Left lung (tissue), 10 donors: ENCODE results near the gene ETDC. TPM values are rescaled to one million over a fixed set of nuclear protein-coding genes. Genes with fewer than 3 reads are reported as not detected.
"Not testable (repeated sequence)": the region's sequence is repeated elsewhere in the genome, so short reads cannot be mapped to it uniquely, and the experiment has no call there.

ENCODE experiments used
- ATAC-seq: fragments of 200-7000 bp; cut with Tn5 transposase; one replicate; pipeline ENCODE4 v1.9.1; 2020; ENCODE audit warnings: moderate library complexity
- DNase-seq, 4 donors: peaks; one replicate each; pipeline ENCODE4 v3.0.0-alpha.2; 2013 to 2020
- H3K27ac ChIP-seq, 2 donors: fragments of 200-600 bp; sonication (generic) in 1 of 2; one replicate each; pipeline versions ENCODE4 v1.5.0 to v1.8.0; 2020 to 2021
- H3K27me3 ChIP-seq, 2 donors: fragments of 200-600 bp; sonication (generic) in 1 of 2; one replicate each; pipeline versions ENCODE4 v1.5.0 to v1.8.0; 2020 to 2021
- H3K36me3 ChIP-seq, 2 donors: fragments of 200-600 bp; sonication (generic) in 1 of 2; one replicate each; pipeline versions ENCODE4 v1.5.0 to v1.8.0; 2020 to 2021
- H3K4me1 ChIP-seq, 2 donors: fragments of 200-600 bp; one replicate each; pipeline ENCODE4 v1.8.0; 2021
- H3K4me3 ChIP-seq, 2 donors: fragments of 200-600 bp; sonication (generic) in 1 of 2; one replicate each; pipeline versions ENCODE4 v1.5.0 to v1.8.0; 2020 to 2021; ENCODE audit warnings: mild to moderate bottlenecking in 1 of 2
- H3K9me3 ChIP-seq, 2 donors: fragments of 200-600 bp; sonication (generic) in 1 of 2; one replicate each; pipeline versions ENCODE4 v1.5.0 to v1.8.0; 2020 to 2021
- CTCF ChIP-seq, 2 donors: fragments of 200-600 bp; sonication (generic) in 1 of 2; IDR thresholded peaks; one replicate each; pipeline versions ENCODE4 v1.5.0 to v1.8.0; 2021; ENCODE audit warnings: antibody characterized with exemption in 2 of 2
- intact Hi-C, 2 donors: fragments of 100-400 bp; cut with DNase I; formaldehyde crosslinking; loops; one replicate each; pipeline versions ENCODE4 v1.11.2 to v1.14.2; 2022
- polyA plus RNA-seq, 6 donors: library from polyadenylated mRNA; unstranded; fragments of 120-200 nt; gene quantifications; one replicate each; pipeline ENCODE4 v1.2.1, GENCODE V29; 2013; ENCODE audit not compliant: insufficient read length in 6 of 6
- total RNA-seq, 2 donors: library from RNA; stranded (reverse); fragmentation: NEBNext Ultra II Directional; extraction: Animal tissue kit (Norgen Biotek cat#: 25700); gene quantifications; one replicate each; pipeline ENCODE4 v1.2.1, GENCODE V29; 2021
- donor health status: DM: no; HTN: yes; CAD: no.
- donor health status: DM: no; HTN: no; CAD: no.

The ETDC gene
- total and polyA plus RNA-seq, 8 donors = 1.2 to 1.7 (median 1.3) TPM; not detected in 4

GRCh38 chrX:135304741-135305140, 4.5 kb upstream of the ETDC start:
- no peaks in the 10 kb centered on the region for H3K27me3 ChIP-seq
- no peaks in the 10 kb centered on the region for H3K4me1 ChIP-seq
- ATAC-seq (no peak), DNase-seq (no peak)
- H3K27ac ChIP-seq = no peak overlapping the region
- H3K9me3 ChIP-seq = no peaks in the 10 kb centered on the region
- intact Hi-C loops = no loop called here
- TF ChIP-seq CTCF (IDR thresholded peaks at IDR 0.05) = no peak
- H3K36me3 ChIP-seq = no peaks in the 10 kb centered on the region
- no peak overlapping the region for H3K4me3 ChIP-seq

GRCh38 chrX:135307171-135307570, 2.1 kb upstream of the ETDC start:
- Histone ChIP-seq H3K27me3 (no peaks in the 10 kb centered on the region), H3K27ac (peak overlapping the region in 1 of 2 donors; percentile 23), H3K9me3 (no peaks in the 10 kb centered on the region), H3K36me3 (no peaks in the 10 kb centered on the region), H3K4me1 (no peaks in the 10 kb centered on the region), H3K4me3 (no peak overlapping the region)
- TF ChIP-seq CTCF (IDR thresholded peaks at IDR 0.05) = no peak
- DNase-seq = no peak
- no peak for ATAC-seq
- intact Hi-C loops = no loop called here

- Histone ChIP-seq H3K4me1 (no peaks in the 10 kb centered on the region), H3K27ac (no peak overlapping the region), H3K9me3 (no peaks in the 10 kb centered on the region), H3K36me3 (no peaks in the 10 kb centered on the region), H3K4me3 (no peak overlapping the region), H3K27me3 (no peaks in the 10 kb centered on the region)
- intact Hi-C loops = no loop called here
- no peak for TF ChIP-seq CTCF (IDR thresholded peaks at IDR 0.05)
- DNase-seq (no peak), ATAC-seq (no peak)
Measured at GRCh38 chrX:135308345-135308855, 880 bp upstream of the ETDC start.

- DNase-seq (no peak), ATAC-seq (no peak)
- Histone ChIP-seq H3K27ac (no peak overlapping the region), H3K36me3 (no peaks in the 10 kb centered on the region), H3K4me1 (no peaks in the 10 kb centered on the region), H3K27me3 (no peaks in the 10 kb centered on the region), H3K4me3 (no peak overlapping the region), H3K9me3 (no peaks in the 10 kb centered on the region)
- intact Hi-C loops = no loop called here
- TF ChIP-seq CTCF (IDR thresholded peaks at IDR 0.05) = no peak
Measured at GRCh38 chrX:135315864-135316263, 6.6 kb downstream of the ETDC start.

GRCh38 chrX:135324463-135324862, 15.2 kb downstream of the ETDC start:
- TF ChIP-seq CTCF (IDR thresholded peaks at IDR 0.05) = no peak
- intact Hi-C loops = no loop called here
- H3K27me3 ChIP-seq = no peaks in the 10 kb centered on the region
- H3K9me3 ChIP-seq = peaks cover 0 to 6% of the 10 kb centered on the region in 2 donors
- no peak overlapping the region for H3K27ac ChIP-seq
- H3K36me3 ChIP-seq = no peaks in the 10 kb centered on the region
- H3K4me3 ChIP-seq = no peak overlapping the region
- ATAC-seq (no peak), DNase-seq (no peak)
- no peaks in the 10 kb centered on the region for H3K4me1 ChIP-seq

GRCh38 chrX:135325036-135325818, 15.9 kb downstream of the ETDC start:
- H3K4me1 ChIP-seq, H3K27ac ChIP-seq, H3K27me3 ChIP-seq, H3K9me3 ChIP-seq, H3K4me3 ChIP-seq, intact Hi-C loops, DNase-seq, ATAC-seq, H3K36me3 ChIP-seq: not testable (repeated sequence)
